Fibroblast of mammary gland (primary cell): ENCODE results near the gene PARVG.

Experiments used
- DNase-seq: peaks from one replicate; pipeline ENCODE4 v3.0.0-alpha.2; 2010; ENCODE audit warnings: low read depth
- H3K4me3 ChIP-seq: 2 replicates; pipeline ENCODE4 v1.5.1; 2011; ENCODE audit warnings: low read depth, mild to moderate bottlenecking, low read length, moderate library complexity; ENCODE audit not compliant: control insufficient read depth
- CTCF ChIP-seq: conservative IDR thresholded peaks from 2 replicates; pipeline ENCODE4 v1.5.1; 2011; ENCODE audit warnings: low read depth, low read length, inconsistent platforms; ENCODE audit not compliant: control insufficient read depth, insufficient read depth

The PARVG gene

DNA sequence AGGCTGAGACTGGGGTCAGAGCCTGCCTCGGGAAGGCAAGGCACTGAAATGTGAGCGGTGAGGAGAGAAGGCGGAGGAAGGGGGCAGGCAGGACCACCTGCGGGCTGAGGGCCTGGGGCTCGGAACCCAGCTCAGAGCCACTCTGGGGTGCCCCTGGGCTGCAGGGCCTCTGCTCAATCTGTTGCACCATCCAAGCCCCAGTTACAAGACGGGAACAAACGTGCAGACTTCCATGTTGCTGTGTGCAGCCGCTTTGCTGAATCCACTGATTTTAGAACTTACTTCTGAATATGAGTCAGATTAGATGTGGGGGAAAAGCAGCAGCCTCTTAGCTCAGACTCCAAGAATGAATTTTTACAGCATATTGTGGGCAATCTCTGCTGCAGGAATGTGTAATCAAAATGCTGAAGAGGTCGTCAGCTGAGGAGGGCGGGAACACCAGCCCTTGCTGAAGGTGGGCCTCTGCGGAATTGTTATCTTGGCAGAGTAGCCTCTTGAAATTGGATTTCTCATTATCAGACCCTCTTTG lies 21.6 kb downstream of the PARVG start:
- TF ChIP-seq CTCF: no peak
- DNase-seq: peak; percentile 72

GRCh38 chr22:44203203-44203602 lies 22.5 kb downstream of the PARVG start:
- no peak for DNase-seq
- no peak overlapping the region for H3K4me3 ChIP-seq
- TF ChIP-seq CTCF: no peak

More for the DNA sequence above, 21.6 kb downstream of the PARVG start:
- H3K4me3 ChIP-seq: no peak overlapping the region

DNA sequence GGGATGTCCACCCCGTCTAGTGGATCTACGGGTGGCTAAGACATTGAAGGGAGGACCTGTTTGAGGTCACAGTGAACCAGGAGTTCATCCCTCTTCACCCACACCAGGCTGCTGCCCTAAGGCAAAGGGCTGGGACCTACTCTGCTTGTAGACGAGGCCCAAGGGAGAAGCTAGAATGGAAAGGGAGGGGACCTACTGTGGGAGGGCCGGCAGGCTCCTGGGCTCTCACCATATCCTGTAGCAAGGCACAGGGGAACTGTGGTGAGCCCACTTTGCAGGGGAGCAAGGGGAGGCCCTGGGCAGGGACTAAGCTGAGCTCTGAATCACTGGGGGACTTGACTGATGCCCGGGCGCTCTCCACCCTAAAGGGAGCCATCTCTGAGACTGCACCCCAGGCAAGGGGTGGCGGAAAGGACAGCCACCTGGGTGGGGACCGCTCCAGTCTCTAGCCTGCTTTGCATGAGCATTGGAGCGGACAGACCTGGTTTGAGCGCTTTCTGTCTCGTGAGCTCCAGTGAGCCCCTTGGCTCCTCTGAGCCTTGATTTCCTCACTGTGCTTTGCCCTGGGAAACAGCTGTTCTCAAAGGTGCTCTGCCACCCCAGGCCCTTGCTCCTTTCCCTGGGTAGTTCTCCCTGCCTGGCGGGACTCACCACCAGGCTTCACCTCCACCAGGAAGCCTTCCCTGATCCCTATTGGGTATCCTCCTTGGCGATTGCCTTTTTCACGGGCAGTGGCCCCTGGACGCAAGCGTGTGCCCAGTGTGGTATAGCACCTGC lies 24.2 kb downstream of the PARVG start:
- DNase-seq: no peak
- no peak overlapping the region for H3K4me3 ChIP-seq
- TF ChIP-seq CTCF: no peak

GRCh38 chr22:44205516-44206329 lies 25.0 kb downstream of the PARVG start:
- no peak for DNase-seq
- TF ChIP-seq CTCF: no peak
- no peak overlapping the region for H3K4me3 ChIP-seq

DNA sequence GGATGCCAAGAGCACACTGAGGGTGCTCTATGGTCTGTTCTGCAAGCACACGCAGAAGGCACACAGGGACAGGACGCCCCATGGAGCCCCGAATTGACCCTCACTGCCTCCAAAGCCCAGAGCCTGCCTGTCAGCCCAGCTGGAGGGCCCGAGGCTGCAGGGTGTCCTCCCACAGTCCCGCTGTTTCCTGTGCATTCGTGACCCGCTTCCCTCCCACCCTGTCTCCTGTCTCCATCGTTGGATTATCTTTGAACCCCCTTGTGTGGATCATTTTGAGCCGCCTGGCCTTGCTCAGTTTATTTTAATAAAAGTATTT lies 25.6 kb downstream of the PARVG start:
- DNase-seq: no peak
- TF ChIP-seq CTCF: no peak
- H3K4me3 ChIP-seq: no peak overlapping the region

DNA sequence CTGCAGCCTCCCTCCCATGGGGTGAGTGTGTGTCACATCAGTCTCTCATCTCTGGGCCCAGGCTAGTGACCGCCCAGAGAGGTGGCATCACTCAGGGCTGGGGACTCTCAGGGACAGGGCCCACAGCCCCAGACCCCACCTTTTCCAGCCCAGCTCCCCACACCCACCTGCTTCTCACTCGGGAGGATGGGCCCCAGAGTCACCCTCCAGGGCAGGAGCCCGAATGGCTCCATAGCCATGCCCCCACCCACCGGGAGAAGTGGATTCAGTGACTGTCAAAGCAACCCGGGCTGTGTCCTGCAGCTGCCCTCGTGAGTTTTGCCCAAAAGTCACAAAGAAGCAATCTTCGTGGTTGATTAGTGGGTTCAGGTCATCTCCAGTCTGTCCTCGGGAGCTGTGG lies 26.0 kb downstream of the PARVG start:
- no peak overlapping the region for H3K4me3 ChIP-seq
- no peak for TF ChIP-seq CTCF
- DNase-seq: no peak
